HG03095 (cell line): ENCODE data around the gene LACTB.
"Not testable (repeated sequence)": the region's sequence is repeated elsewhere in the genome, so short reads cannot be mapped to it uniquely, and the experiment has no call there.

Source experiments
- ATAC-seq: cut with Tn5 transposase; IDR thresholded peaks from one replicate; pipeline ENCODE4 v1.9.1; 2021; ENCODE audit warnings: moderate library complexity; ENCODE audit not compliant: unreplicated experiment

Gene LACTB

GRCh38 chr15:63089260-63090043 is 32.2 kb upstream of the LACTB start:
- ATAC-seq = no peak

GRCh38 chr15:63090472-63090871 is 31.2 kb upstream of the LACTB start:
- no peak for ATAC-seq

- ATAC-seq = no peak
Measured at GRCh38 chr15:63090887-63091286, 30.8 kb upstream of the LACTB start.

- no peak for ATAC-seq
Measured at GRCh38 chr15:63091679-63092446, 29.8 kb upstream of the LACTB start.

- ATAC-seq = no peak
Measured at GRCh38 chr15:63093486-63094205, 28.0 kb upstream of the LACTB start.

GRCh38 chr15:63094495-63094931 is 27.1 kb upstream of the LACTB start:
- no peak for ATAC-seq

- ATAC-seq = no peak
Measured at GRCh38 chr15:63096178-63096577, 25.5 kb upstream of the LACTB start.

GRCh38 chr15:63098901-63099300 is 22.8 kb upstream of the LACTB start:
- ATAC-seq = not testable (repeated sequence)

- ATAC-seq = not testable (repeated sequence)
Measured at GRCh38 chr15:63099581-63099980, 22.1 kb upstream of the LACTB start.

- no peak for ATAC-seq
Measured at GRCh38 chr15:63103416-63103815, 18.2 kb upstream of the LACTB start.

- no peak for ATAC-seq
Measured at GRCh38 chr15:63104727-63105126, 16.9 kb upstream of the LACTB start.

- not testable (repeated sequence) for ATAC-seq
Measured at GRCh38 chr15:63105354-63105753, 16.3 kb upstream of the LACTB start.

GRCh38 chr15:63107895-63108546 is 13.6 kb upstream of the LACTB start:
- ATAC-seq = no peak

GRCh38 chr15:63109498-63109897 is 12.2 kb upstream of the LACTB start:
- no peak for ATAC-seq

GRCh38 chr15:63109920-63110319 is 11.7 kb upstream of the LACTB start:
- ATAC-seq = no peak

- no peak for ATAC-seq
Measured at GRCh38 chr15:63110428-63111026, 11.1 kb upstream of the LACTB start.

GRCh38 chr15:63111481-63111880 is 10.2 kb upstream of the LACTB start:
- ATAC-seq = no peak

GRCh38 chr15:63112871-63113270 is 8.8 kb upstream of the LACTB start:
- no peak for ATAC-seq

- ATAC-seq = no peak
Measured at GRCh38 chr15:63114465-63114864, 7.2 kb upstream of the LACTB start.

GRCh38 chr15:63118854-63119253 is 2.8 kb upstream of the LACTB start:
- ATAC-seq = no peak
